Endothelial cell of hepatic sinusoid (primary cell): Measurements from ENCODE around the gene AKR1C2.
"Not testable (repeated sequence)": the region's sequence is repeated elsewhere in the genome, so short reads cannot be mapped to it uniquely, and the experiment has no call there.

ENCODE experiments used
- in situ Hi-C: cut with HindIII; loops from 2 replicates; pipeline ENCODE4 v1.10.0; 2017; ENCODE audit warnings: low sequenced_read_pairs

Gene AKR1C2

DNA sequence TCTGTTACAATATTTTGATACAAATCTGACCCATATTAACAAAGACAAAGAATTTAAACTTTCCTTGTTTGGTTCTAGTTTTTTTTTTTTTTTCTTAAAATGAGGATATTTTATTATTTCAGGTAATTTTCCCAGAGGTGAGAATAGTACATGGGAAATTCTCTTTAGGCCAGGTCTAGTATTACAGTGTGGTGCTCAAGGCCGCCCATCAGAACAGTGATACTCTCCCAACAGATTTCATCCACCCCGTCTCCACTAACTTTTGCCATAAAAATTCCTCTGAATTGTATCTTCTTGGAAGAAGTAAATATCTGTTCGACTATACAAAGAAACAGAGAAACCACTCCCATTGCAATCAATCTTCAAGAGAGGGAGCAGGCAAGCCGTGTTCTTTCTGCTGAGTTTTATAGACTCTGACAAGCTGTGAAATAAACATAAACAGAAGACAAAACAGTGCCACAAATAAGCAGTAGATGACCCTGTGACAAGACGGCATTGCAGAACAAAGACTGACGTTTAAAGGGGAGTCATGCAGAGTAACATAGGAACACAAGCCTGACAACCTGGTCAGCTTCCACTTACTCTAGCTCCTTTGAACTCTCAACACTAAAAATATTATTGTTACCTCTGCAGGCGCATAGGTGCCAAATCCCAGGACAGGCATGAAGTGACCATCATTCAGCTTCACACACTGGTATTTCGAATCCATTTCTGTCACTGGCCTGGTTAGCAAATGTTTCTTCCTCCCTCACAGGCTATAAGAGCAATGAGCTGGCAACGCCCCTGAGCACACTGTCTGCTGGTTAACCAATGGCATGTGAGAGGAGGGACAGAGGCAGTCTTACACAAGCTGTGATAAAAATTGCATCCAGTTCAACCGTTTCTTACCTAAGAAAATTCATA lies at the start of gene AKR1C2:
Gene AKR1C2 (minus strand): TSS at position 731 of the 903 bp plus-strand sequence. CDS start 22 bp downstream, at position 709.
- in situ Hi-C loops, result not testable (repeated sequence)

DNA sequence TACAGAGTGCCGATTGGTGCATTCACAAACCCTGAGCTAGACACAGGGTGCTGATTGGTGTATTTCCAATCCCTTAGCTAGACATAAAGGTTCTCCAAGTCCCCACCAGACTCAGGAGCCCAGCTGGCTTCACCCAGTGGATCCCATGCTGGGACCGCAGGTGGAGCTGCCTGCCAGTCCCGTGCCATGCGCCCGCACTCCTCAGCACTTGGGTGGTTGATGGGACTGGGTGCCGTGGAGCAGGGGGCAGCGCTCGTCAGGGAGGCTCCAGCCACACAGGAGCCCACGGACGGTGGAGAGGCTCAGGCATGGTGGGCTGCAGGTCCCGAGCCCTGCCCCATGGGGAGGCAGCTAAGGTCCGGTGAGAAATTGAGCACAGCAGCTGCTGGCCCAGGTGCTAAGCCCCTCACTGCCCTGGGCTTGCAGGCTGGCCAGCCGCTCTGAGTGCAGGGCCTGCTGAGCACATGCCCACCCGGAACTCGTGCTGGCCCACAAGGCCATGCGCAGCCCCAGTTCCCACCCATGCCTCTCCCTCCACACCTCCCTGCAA lies 49.4 kb upstream of the AKR1C2 start:
- in situ Hi-C loops, result not testable (repeated sequence)

GRCh38 chr10:5047912-5048628 lies 44.4 kb upstream of the AKR1C2 start:
- in situ Hi-C loops, result no loop called here

DNA sequence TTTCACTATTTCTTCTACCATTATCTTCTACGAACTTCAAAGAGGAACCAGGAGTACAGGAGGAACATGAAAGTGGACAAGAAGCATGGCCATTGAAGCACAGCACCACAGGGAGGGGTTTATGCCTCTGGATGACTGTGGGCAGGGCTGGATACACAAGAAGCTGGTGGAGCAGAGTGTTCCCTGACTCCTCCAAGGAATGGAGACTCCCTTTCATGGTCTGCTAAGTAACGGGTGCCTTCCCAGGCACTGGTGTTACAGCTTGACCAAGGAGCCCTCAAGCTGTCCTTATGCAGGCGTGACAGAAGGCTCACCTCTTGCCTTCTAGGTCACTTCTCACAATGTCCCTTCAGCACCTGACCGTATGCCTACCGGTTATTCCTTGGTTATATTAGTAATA lies 43.4 kb upstream of the AKR1C2 start:
- in situ Hi-C loops, result not testable (repeated sequence)

DNA sequence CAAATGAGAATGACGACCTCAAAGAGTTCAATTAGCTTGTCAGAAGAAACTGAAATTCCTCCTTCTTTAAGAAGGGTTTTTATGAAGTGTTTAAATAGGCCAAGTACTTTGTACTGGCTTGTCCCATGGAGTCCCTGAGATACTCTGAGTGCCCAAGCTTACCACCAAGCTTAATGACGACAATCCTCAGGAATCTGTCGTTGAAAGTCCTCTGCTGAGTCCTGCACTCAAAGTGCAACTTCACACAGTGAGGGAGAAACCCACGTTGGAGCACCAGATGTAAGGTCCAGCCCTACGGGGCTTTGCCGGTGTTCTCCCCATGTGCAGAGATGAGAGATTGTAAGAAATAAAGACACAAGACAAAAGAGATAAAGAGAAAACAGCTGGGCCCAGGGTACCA lies 42.8 kb upstream of the AKR1C2 start:
- in situ Hi-C loops, result no loop called here

GRCh38 chr10:5045095-5045494 lies 41.4 kb upstream of the AKR1C2 start:
- in situ Hi-C loops, result no loop called here

GRCh38 chr10:5043716-5044115 lies 40.1 kb upstream of the AKR1C2 start:
- in situ Hi-C loops, result loop anchor here (5.0 kb wide), 1 partner anchor 54 kb away; no protein-coding TSS in a partner anchor

GRCh38 chr10:5042922-5043321 lies 39.3 kb upstream of the AKR1C2 start:
- in situ Hi-C loops, result loop anchor here (5.0 kb wide), 1 partner anchor 54 kb away; no protein-coding TSS in a partner anchor

GRCh38 chr10:5041471-5042023 lies 37.9 kb upstream of the AKR1C2 start:
- in situ Hi-C loops, result loop anchor here (5.0 kb wide), 1 partner anchor 56 kb away; no protein-coding TSS in a partner anchor

GRCh38 chr10:5040781-5041470 lies 37.3 kb upstream of the AKR1C2 start:
- in situ Hi-C loops, result loop anchor here (5.0 kb wide), 1 partner anchor 56 kb away; no protein-coding TSS in a partner anchor

GRCh38 chr10:5040010-5040673 lies 36.5 kb upstream of the AKR1C2 start:
- in situ Hi-C loops, result loop anchor here (5.0 kb wide), 1 partner anchor 57 kb away; no protein-coding TSS in a partner anchor

DNA sequence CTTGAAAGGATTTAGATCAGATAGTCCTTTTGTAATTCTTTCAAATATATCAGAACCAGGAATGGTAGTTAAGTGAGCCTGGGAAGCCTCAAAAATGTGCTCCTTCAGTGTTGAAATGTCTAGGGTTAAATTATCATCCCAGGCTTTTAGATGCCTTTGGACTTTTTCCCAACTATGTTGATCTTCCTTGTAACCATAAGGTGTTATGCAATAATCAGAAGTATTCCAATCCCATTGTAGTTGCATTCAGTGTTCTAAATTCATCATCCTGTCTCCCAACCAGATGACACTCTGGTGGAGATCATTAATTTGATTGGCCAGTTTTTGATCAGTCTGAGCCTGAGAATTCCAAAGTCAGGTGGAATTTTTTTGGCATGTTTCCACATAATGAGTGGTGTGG lies 35.1 kb upstream of the AKR1C2 start:
- in situ Hi-C loops, result no loop called here

DNA sequence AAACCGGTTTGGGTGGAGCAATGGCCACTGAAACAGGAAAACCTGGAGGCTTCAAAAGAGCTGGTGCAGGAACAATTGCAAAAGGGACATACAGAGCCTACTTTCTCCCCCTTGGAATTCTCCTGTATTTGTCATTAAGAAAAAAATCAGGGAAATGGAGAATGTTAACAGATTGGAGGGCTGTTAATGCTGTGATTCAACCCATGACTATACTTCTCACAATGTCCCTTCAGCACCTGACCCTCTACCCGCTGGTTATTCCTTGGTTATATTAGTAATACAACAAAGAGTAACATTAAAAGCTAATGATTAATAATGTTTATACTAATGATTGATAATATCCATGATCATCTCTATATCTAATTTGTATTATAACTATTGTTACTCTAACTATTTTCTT lies 34.4 kb upstream of the AKR1C2 start:
- in situ Hi-C loops, result no loop called here

- in situ Hi-C loops, result no loop called here
Measured at GRCh38 chr10:5036511-5036910, 32.9 kb upstream of the AKR1C2 start.

DNA sequence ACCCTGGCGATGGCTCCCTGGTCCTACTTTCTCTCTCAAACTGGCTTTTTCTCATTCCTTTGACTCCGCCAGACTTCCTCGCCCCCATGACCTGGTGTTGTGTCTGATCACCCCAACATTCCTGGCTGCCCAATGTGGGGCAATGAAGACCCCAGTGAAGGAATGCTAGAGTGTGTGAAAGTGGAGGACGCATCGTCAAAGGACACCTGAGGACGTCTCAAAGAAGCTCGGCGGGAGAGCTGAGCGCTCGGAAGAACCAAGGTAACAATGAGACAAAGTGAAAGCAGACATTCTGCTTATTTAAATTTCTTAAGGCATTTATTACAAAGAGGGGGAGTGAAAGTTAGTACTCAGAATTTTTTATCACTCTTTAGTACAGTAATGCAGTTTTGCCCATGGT lies 31.7 kb upstream of the AKR1C2 start:
- in situ Hi-C loops, result no loop called here

GRCh38 chr10:5034588-5034987 lies 30.9 kb upstream of the AKR1C2 start:
- in situ Hi-C loops, result no loop called here

GRCh38 chr10:5033061-5033778 lies 29.6 kb upstream of the AKR1C2 start:
- in situ Hi-C loops, result no loop called here

- in situ Hi-C loops, result not testable (repeated sequence)
Measured at GRCh38 chr10:5032444-5032843, 28.8 kb upstream of the AKR1C2 start.

GRCh38 chr10:5031588-5031987 lies 27.9 kb upstream of the AKR1C2 start:
- in situ Hi-C loops, result not testable (repeated sequence)
